ENCODE results near the gene SPATA20. TPM values are rescaled to one million over a fixed set of nuclear protein-coding genes. Genes with fewer than 3 reads are reported as not detected.
A peak's percentile ranks its signal among the peaks of the same experiment; 100 is the strongest.

Gene SPATA20
- total RNA-seq, 1 donor from 2014 or later: 25.8 TPM

- Mint-ChIP-seq H3K27me3 (ENCODE audit: low read depth) (no peaks in the 10 kb centered on the region), H3K27ac (ENCODE audit: unreplicated experiment) (no peak overlapping the region), H3K36me3 (ENCODE audit: low read depth) (no peaks in the 10 kb centered on the region), H3K4me1 (peaks cover 22% of the 10 kb centered on the region), H3K9me3 (no peaks in the 10 kb centered on the region), H3K4me3 (no peak overlapping the region)
- TF ChIP-seq, protein P1, sequence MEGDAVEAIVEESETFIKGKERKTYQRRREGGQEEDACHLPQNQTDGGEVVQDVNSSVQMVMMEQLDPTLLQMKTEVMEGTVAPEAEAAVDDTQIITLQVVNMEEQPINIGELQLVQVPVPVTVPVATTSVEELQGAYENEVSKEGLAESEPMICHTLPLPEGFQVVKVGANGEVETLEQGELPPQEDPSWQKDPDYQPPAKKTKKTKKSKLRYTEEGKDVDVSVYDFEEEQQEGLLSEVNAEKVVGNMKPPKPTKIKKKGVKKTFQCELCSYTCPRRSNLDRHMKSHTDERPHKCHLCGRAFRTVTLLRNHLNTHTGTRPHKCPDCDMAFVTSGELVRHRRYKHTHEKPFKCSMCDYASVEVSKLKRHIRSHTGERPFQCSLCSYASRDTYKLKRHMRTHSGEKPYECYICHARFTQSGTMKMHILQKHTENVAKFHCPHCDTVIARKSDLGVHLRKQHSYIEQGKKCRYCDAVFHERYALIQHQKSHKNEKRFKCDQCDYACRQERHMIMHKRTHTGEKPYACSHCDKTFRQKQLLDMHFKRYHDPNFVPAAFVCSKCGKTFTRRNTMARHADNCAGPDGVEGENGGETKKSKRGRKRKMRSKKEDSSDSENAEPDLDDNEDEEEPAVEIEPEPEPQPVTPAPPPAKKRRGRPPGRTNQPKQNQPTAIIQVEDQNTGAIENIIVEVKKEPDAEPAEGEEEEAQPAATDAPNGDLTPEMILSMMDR (conservative IDR thresholded peaks at IDR 0.05): no peak
- DNase-seq (ENCODE audit: low read depth, low spot score): no peak
These were observed 29.2 kb upstream of the SPATA20 start for GRCh38 chr17:50517504-50518383.

- peaks cover 22% of the 10 kb centered on the region for H3K4me1 Mint-ChIP-seq
- TF ChIP-seq, protein P1 (conservative IDR thresholded peaks at IDR 0.05): no peak
- H3K9me3 Mint-ChIP-seq: no peaks in the 10 kb centered on the region
- peak overlapping the region; percentile 43 for H3K27ac Mint-ChIP-seq (ENCODE audit: unreplicated experiment)
- H3K4me3 Mint-ChIP-seq: no peak overlapping the region
- H3K27me3 Mint-ChIP-seq (ENCODE audit: low read depth): no peaks in the 10 kb centered on the region
- H3K36me3 Mint-ChIP-seq (ENCODE audit: low read depth): no peaks in the 10 kb centered on the region
- no peak for DNase-seq (ENCODE audit: low read depth, low spot score)
These were observed 28.5 kb upstream of the SPATA20 start for GRCh38 chr17:50518384-50519023.

- Mint-ChIP-seq H3K9me3 (no peaks in the 10 kb centered on the region), H3K36me3 (ENCODE audit: low read depth) (no peaks in the 10 kb centered on the region), H3K4me1 (peaks cover 18% of the 10 kb centered on the region)
These were observed 27.7 kb upstream of the SPATA20 start for GRCh38 chr17:50519141-50519834.

GRCh38 chr17:50520483-50520882 is 26.5 kb upstream of the SPATA20 start:
- TF ChIP-seq, protein P1 (conservative IDR thresholded peaks at IDR 0.05): no peak
- no peaks in the 10 kb centered on the region for H3K36me3 Mint-ChIP-seq (ENCODE audit: low read depth)
- DNase-seq (ENCODE audit: low read depth, low spot score): no peak
- H3K4me1 Mint-ChIP-seq: peaks cover 7% of the 10 kb centered on the region
- no peaks in the 10 kb centered on the region for H3K27me3 Mint-ChIP-seq (ENCODE audit: low read depth)
- no peak overlapping the region for H3K27ac Mint-ChIP-seq (ENCODE audit: unreplicated experiment)
- no peak overlapping the region for H3K4me3 Mint-ChIP-seq
- H3K9me3 Mint-ChIP-seq: no peaks in the 10 kb centered on the region

More at GRCh38 chr17:50519141-50519834, 27.7 kb upstream of the SPATA20 start:
- DNase-seq (ENCODE audit: low read depth, low spot score): no peak
- Mint-ChIP-seq H3K4me3 (no peak overlapping the region), H3K27me3 (ENCODE audit: low read depth) (no peaks in the 10 kb centered on the region), H3K27ac (ENCODE audit: unreplicated experiment) (no peak overlapping the region)
- TF ChIP-seq, protein P1 (conservative IDR thresholded peaks at IDR 0.05): no peak

GRCh38 chr17:50521514-50521913 is 25.5 kb upstream of the SPATA20 start:
- Mint-ChIP-seq H3K27ac (ENCODE audit: unreplicated experiment) (no peak overlapping the region), H3K36me3 (ENCODE audit: low read depth) (no peaks in the 10 kb centered on the region), H3K9me3 (no peaks in the 10 kb centered on the region), H3K27me3 (ENCODE audit: low read depth) (no peaks in the 10 kb centered on the region), H3K4me1 (peaks cover 7% of the 10 kb centered on the region), H3K4me3 (no peak overlapping the region)
- TF ChIP-seq, protein P1 (conservative IDR thresholded peaks at IDR 0.05): no peak
- no peak for DNase-seq (ENCODE audit: low read depth, low spot score)

Data from neural crest cell (in vitro differentiated cells).